Left ventricle myocardium inferior (tissue), 1 donor: ENCODE data around the gene HOTAIR. TPM values are rescaled to one million over a fixed set of nuclear protein-coding genes. Genes with fewer than 3 reads are reported as not detected.

Source experiments
- DNase-seq: peaks from one replicate; pipeline ENCODE4 v3.0.0-alpha.2; 2020
- H3K27ac ChIP-seq: fragments of 200-600 bp; replicated peaks from 2 replicates; pipeline ENCODE4 v1.8.0; 2021
- H3K27me3 ChIP-seq: fragments of 200-600 bp; 2 replicates; pipeline ENCODE4 v1.8.0; 2021; ENCODE audit warnings: low read depth
- H3K36me3 ChIP-seq: fragments of 200-600 bp; 2 replicates; pipeline ENCODE4 v1.8.0; 2021
- H3K4me1 ChIP-seq: fragments of 200-600 bp; 2 replicates; pipeline ENCODE4 v1.8.0; 2021
- H3K4me3 ChIP-seq: fragments of 200-600 bp; 2 replicates; pipeline ENCODE4 v1.8.0; 2021; ENCODE audit warnings: mild to moderate bottlenecking, moderate library complexity
- H3K9me3 ChIP-seq: fragments of 200-600 bp; replicated peaks from 2 replicates; pipeline ENCODE4 v1.8.0; 2021
- CTCF ChIP-seq: fragments of 200-600 bp; IDR thresholded peaks from 2 replicates; pipeline ENCODE4 v1.8.0; 2021; ENCODE audit warnings: antibody characterized with exemption, mild to moderate bottlenecking, borderline replicate concordance
- intact Hi-C: fragments of 100-400 bp; cut with micrococcal nuclease; formaldehyde crosslinking; loops from one replicate; pipeline ENCODE4 v1.11.0; 2022
- total RNA-seq: library from RNA; stranded (reverse); fragmentation: NEBNext Ultra II Directional; extraction: Animal tissue kit (Norgen Biotek cat#: 25700); gene quantifications from one replicate; pipeline ENCODE4 v1.2.1, GENCODE V29; 2021
- donor health status: DM: no; HTN: yes; CAD: no; lungs with severe emphysema.

Gene HOTAIR
- total RNA-seq, 1 donor from 2014 or later = not detected

- H3K4me1 ChIP-seq = peaks cover 8% of the 10 kb centered on the region
- H3K27me3 ChIP-seq = peaks cover 100% of the 10 kb centered on the region
- no peaks in the 10 kb centered on the region for H3K9me3 ChIP-seq
- DNase-seq = no peak
- no peaks in the 10 kb centered on the region for H3K36me3 ChIP-seq
- no peak for TF ChIP-seq CTCF
- no peak overlapping the region for H3K27ac ChIP-seq
- H3K4me3 ChIP-seq = no peak overlapping the region
- intact Hi-C loops = no loop called here
Measured at GRCh38 chr12:53930591-53931255, 44.0 kb downstream of the HOTAIR start.

- Histone ChIP-seq H3K27me3 (peaks cover 100% of the 10 kb centered on the region), H3K9me3 (no peaks in the 10 kb centered on the region), H3K27ac (no peak overlapping the region), H3K4me3 (no peak overlapping the region), H3K4me1 (no peaks in the 10 kb centered on the region), H3K36me3 (no peaks in the 10 kb centered on the region)
- intact Hi-C loops = no loop called here
- no peak for DNase-seq
- no peak for TF ChIP-seq CTCF
Measured at GRCh38 chr12:53929527-53929926, 45.2 kb downstream of the HOTAIR start.

GRCh38 chr12:53928054-53928835, 46.5 kb downstream of the HOTAIR start:
- intact Hi-C loops = no loop called here
- peaks cover 100% of the 10 kb centered on the region for H3K27me3 ChIP-seq
- H3K4me3 ChIP-seq = no peak overlapping the region
- no peak for TF ChIP-seq CTCF
- no peak for DNase-seq
- H3K27ac ChIP-seq = no peak overlapping the region
- no peaks in the 10 kb centered on the region for H3K9me3 ChIP-seq
- no peaks in the 10 kb centered on the region for H3K36me3 ChIP-seq
- H3K4me1 ChIP-seq = no peaks in the 10 kb centered on the region

GRCh38 chr12:53927220-53928029, 47.3 kb downstream of the HOTAIR start:
- DNase-seq = no peak
- Histone ChIP-seq H3K9me3 (no peaks in the 10 kb centered on the region), H3K27me3 (peaks cover 100% of the 10 kb centered on the region), H3K4me3 (no peak overlapping the region), H3K4me1 (no peaks in the 10 kb centered on the region), H3K36me3 (no peaks in the 10 kb centered on the region), H3K27ac (no peak overlapping the region)
- intact Hi-C loops = no loop called here
- TF ChIP-seq CTCF = no peak

GRCh38 chr12:53924521-53925405, 50.0 kb downstream of the HOTAIR start:
- no peak overlapping the region for H3K27ac ChIP-seq
- H3K9me3 ChIP-seq = no peaks in the 10 kb centered on the region
- intact Hi-C loops = no loop called here
- H3K4me3 ChIP-seq = no peak overlapping the region
- no peaks in the 10 kb centered on the region for H3K4me1 ChIP-seq
- H3K36me3 ChIP-seq = no peaks in the 10 kb centered on the region
- DNase-seq = no peak
- peaks cover 100% of the 10 kb centered on the region for H3K27me3 ChIP-seq
- TF ChIP-seq CTCF = no peak
